HG02798 (cell line): ENCODE measurements around the gene COL27A1.
"Not testable (repeated sequence)": the region's sequence is repeated elsewhere in the genome, so short reads cannot be mapped to it uniquely, and the experiment has no call there.

Experiments
- ATAC-seq: cut with Tn5 transposase; IDR thresholded peaks from one replicate; pipeline ENCODE4 v1.9.1; 2021; ENCODE audit warnings: mild to moderate bottlenecking; ENCODE audit not compliant: unreplicated experiment, poor library complexity

Gene COL27A1

GRCh38 chr9:114311571-114312512 lies 156.5 kb downstream of the COL27A1 start:
- ATAC-seq: no peak

DNA sequence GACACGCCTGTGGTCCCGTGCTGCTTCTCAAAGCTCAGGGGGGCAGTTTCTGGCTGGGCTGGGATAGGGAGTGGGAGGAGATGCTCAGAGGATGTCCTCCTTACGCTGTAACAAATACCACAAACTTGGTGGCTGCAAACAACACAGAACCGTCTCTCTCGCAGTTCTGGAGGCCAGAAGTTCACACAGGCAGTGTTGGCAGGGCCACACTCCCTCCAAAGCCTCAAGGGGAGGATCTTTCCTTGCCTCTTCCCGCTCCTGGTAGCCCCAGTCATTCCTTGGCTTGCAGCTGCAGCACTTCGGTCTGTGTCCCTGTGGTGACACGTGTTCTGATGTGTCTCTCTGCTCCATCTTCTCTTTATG lies 157.2 kb downstream of the COL27A1 start:
- ATAC-seq: no peak

DNA sequence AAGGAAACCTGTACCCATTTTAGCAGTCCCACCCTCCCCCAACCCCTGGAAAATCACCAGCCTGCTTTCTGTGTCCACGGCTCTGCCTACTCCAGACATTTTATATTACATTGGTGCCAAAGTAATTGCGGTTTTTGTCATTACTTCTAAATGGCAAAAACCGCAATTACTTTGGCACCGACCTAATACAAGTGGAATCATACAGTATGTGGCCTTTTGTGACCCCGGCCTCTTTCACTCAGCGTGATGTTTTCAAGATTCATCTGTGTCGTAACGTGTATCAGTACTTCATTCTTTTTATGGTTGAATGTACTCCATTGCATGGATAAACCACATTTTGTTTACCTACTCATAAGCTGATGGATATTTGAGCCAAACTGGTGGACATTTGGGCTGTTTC lies 157.8 kb downstream of the COL27A1 start:
- ATAC-seq: no peak

GRCh38 chr9:114314256-114314867 lies 159.0 kb downstream of the COL27A1 start:
- no peak for ATAC-seq

GRCh38 chr9:114314881-114315722 lies 159.8 kb downstream of the COL27A1 start:
- no peak for ATAC-seq

DNA sequence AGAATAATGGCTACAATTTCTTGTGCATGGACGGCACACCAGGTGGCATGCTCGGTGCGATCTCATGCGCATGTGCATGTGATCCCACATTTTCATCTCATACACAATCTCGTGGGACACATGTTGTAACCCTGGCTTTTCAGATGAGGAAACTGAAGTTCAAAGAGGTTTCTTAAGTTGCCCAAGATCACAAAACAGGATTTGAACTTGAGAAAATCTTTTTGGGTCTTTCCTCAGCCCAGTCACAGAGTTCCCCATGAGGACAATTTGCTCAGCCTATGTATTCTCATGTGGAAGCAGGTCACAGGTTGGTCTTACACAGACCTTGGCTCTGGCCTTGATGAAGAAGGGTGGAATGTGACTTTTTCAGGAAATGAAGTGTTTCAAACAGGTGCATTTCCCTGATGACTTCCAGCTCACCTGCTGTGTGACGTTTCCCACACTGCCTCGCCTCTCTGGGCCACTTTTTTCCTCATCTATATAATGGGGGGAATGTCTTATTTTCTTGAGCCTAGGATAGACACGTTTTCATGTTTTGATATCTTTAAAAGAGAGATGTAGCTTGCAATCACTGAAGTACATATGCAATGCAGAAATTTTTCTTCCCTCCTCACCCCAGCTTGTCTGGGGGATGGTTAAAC lies 160.5 kb downstream of the COL27A1 start:
- no peak for ATAC-seq

DNA sequence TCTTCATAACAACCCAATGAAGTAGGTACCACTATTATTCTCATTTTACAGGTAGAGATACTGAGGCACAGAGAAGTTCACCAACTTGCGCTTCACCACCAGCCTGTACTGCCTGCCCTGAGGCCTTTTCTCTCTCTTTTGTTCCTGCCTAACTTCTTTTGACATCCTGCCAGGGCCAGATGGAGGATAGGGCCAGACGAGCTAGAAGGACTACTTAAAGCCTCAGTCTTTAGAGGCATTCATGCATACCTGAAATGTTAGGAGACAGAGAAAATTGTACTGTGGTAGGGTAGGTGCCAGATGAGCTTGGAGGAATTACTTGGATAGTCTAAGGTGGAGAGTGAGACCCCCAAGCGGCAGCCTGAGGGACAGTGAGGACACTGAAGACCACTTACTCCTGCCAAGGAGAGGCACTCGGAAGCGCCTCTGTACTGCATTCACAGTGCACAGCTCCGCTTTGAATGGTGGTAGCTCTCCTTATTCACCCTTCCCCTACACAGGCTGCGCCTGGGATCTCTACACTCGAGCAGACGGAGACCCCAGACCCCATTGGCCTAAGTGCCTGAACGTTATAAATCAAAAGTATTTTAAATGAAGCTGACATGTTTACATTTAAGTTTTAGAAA lies 161.4 kb downstream of the COL27A1 start:
- no peak for ATAC-seq

GRCh38 chr9:114317665-114318357 lies 162.5 kb downstream of the COL27A1 start:
- no peak for ATAC-seq

- no peak for ATAC-seq
Measured at GRCh38 chr9:114318416-114318815, 163.1 kb downstream of the COL27A1 start.

GRCh38 chr9:114319147-114319546 lies 163.8 kb downstream of the COL27A1 start:
- no peak for ATAC-seq

GRCh38 chr9:114320710-114321109 lies 165.4 kb downstream of the COL27A1 start:
- ATAC-seq: not testable (repeated sequence)

- no peak for ATAC-seq
Measured at GRCh38 chr9:114321759-114322158, 166.4 kb downstream of the COL27A1 start.

DNA sequence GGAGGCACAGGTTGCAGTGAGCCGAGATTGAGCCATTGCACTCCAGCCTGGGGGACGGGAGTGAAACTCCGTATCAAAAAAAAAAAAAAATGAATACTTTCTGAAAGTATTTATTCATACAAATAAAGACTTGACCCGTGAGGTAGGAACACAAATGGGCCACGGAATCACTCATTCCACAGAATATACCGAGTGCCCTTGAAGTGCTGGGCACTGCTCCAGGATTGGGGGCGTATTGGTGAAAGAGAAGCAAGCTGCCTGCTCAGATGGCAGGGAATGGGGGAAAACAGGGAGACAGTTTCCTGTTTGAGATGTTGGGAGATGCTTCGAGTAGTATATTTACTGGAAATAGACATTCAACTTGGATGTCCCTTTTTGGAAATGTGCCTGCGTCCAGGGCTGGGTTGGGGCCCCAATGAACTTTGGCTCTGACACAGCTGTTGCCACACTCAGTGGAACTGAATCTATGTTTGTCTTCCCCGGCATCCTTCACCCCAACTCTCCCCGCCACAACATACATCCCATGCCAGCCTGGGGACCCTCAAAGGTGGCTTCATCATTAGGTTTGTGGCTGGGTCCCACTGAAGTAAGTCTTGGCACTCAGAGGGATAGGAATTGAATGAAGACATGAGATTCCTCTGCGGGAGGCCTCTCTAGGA lies 167.0 kb downstream of the COL27A1 start:
- not testable (repeated sequence) for ATAC-seq

- not testable (repeated sequence) for ATAC-seq
Measured at GRCh38 chr9:114322831-114323531, 167.6 kb downstream of the COL27A1 start, which contains the start of gene ORM1. Gene ORM1 (plus strand): TSS chr9:114323098. CDS start chr9:114323134, 36 bp downstream.

- not testable (repeated sequence) for ATAC-seq
Measured at GRCh38 chr9:114323849-114324248, 168.5 kb downstream of the COL27A1 start.

DNA sequence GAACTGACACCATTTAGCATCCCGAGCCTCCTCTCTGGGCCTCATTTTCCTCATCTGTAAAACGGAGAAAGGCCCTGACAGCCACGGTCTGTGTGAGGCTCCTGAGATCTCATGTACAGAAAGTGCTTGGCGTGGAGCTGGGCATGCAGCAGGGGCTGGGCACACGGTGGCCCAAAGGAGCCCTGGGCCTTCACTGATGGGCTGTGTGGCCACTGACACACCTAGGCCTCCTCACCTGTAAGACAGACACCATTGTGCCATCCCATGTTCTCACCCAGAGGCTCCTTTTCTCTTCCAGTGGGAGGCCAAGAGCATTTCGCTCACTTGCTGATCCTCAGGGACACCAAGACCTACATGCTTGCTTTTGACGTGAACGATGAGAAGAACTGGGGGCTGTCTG lies 169.2 kb downstream of the COL27A1 start:
- ATAC-seq: no peak

DNA sequence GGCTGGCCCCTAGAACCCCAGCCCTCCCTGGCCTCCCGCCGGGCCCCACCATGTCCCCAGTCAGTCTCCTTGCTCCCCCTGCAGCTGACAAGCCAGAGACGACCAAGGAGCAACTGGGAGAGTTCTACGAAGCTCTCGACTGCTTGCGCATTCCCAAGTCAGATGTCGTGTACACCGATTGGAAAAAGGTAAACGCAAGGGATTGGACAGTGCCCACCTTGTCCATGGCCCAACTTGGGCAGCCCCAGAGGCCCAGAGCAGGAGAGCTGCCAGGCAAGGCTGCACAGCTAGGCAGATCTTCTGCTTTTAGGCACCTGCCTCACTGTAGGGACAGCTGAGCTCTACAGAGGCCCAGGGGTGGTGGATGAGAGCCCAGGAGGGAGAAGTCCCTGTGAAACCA lies 169.6 kb downstream of the COL27A1 start:
- not testable (repeated sequence) for ATAC-seq

GRCh38 chr9:114325684-114326254 lies 170.4 kb downstream of the COL27A1 start:
- ATAC-seq: not testable (repeated sequence)
